Left ventricle myocardium inferior (tissue), 1 donor: Measurements from ENCODE around the gene SLC16A12. TPM values are rescaled to one million over a fixed set of nuclear protein-coding genes. Genes with fewer than 3 reads are reported as not detected.

ENCODE experiments used
- DNase-seq: peaks from one replicate; pipeline ENCODE4 v3.0.0-alpha.2; 2020
- H3K27ac ChIP-seq: fragments of 200-600 bp; replicated peaks from 2 replicates; pipeline ENCODE4 v1.8.0; 2021
- H3K27me3 ChIP-seq: fragments of 200-600 bp; 2 replicates; pipeline ENCODE4 v1.8.0; 2021; ENCODE audit warnings: low read depth
- H3K36me3 ChIP-seq: fragments of 200-600 bp; 2 replicates; pipeline ENCODE4 v1.8.0; 2021
- H3K4me1 ChIP-seq: fragments of 200-600 bp; 2 replicates; pipeline ENCODE4 v1.8.0; 2021
- H3K4me3 ChIP-seq: fragments of 200-600 bp; 2 replicates; pipeline ENCODE4 v1.8.0; 2021; ENCODE audit warnings: mild to moderate bottlenecking, moderate library complexity
- H3K9me3 ChIP-seq: fragments of 200-600 bp; replicated peaks from 2 replicates; pipeline ENCODE4 v1.8.0; 2021
- CTCF ChIP-seq: fragments of 200-600 bp; IDR thresholded peaks from 2 replicates; pipeline ENCODE4 v1.8.0; 2021; ENCODE audit warnings: antibody characterized with exemption, mild to moderate bottlenecking, borderline replicate concordance
- intact Hi-C: fragments of 100-400 bp; cut with micrococcal nuclease; formaldehyde crosslinking; loops from one replicate; pipeline ENCODE4 v1.11.0; 2022
- total RNA-seq: library from RNA; stranded (reverse); fragmentation: NEBNext Ultra II Directional; extraction: Animal tissue kit (Norgen Biotek cat#: 25700); gene quantifications from one replicate; pipeline ENCODE4 v1.2.1, GENCODE V29; 2021
- donor health status: DM: no; HTN: yes; CAD: no; lungs with severe emphysema.

Gene SLC16A12
- total RNA-seq, 1 donor from 2014 or later = 2.0 TPM

GRCh38 chr10:89389254-89389653 is 146.1 kb downstream of the SLC16A12 start:
- no peaks in the 10 kb centered on the region for H3K36me3 ChIP-seq
- no peak for DNase-seq
- intact Hi-C loops = no loop called here
- peak; percentile 55 for TF ChIP-seq CTCF
- no peak overlapping the region for H3K4me3 ChIP-seq
- H3K27me3 ChIP-seq = no peaks in the 10 kb centered on the region
- no peaks in the 10 kb centered on the region for H3K9me3 ChIP-seq
- peaks cover 38% of the 10 kb centered on the region for H3K4me1 ChIP-seq
- no peak overlapping the region for H3K27ac ChIP-seq

GRCh38 chr10:89388806-89389205 is 146.6 kb downstream of the SLC16A12 start:
- no peak for DNase-seq
- intact Hi-C loops = no loop called here
- no peak for TF ChIP-seq CTCF
- H3K27ac ChIP-seq = no peak overlapping the region
- H3K4me1 ChIP-seq = peaks cover 34% of the 10 kb centered on the region
- H3K9me3 ChIP-seq = no peaks in the 10 kb centered on the region
- H3K4me3 ChIP-seq = no peak overlapping the region
- H3K36me3 ChIP-seq = no peaks in the 10 kb centered on the region
- no peaks in the 10 kb centered on the region for H3K27me3 ChIP-seq

GRCh38 chr10:89384474-89385340 is 150.7 kb downstream of the SLC16A12 start:
- H3K4me3 ChIP-seq = no peak overlapping the region
- H3K27ac ChIP-seq = no peak overlapping the region
- H3K36me3 ChIP-seq = no peaks in the 10 kb centered on the region
- no peak for DNase-seq
- no peaks in the 10 kb centered on the region for H3K27me3 ChIP-seq
- no peak for TF ChIP-seq CTCF
- no peaks in the 10 kb centered on the region for H3K4me1 ChIP-seq
- intact Hi-C loops = no loop called here
- H3K9me3 ChIP-seq = no peaks in the 10 kb centered on the region

GRCh38 chr10:89382757-89383156 is 152.6 kb downstream of the SLC16A12 start:
- Histone ChIP-seq H3K4me3 (no peak overlapping the region), H3K4me1 (no peaks in the 10 kb centered on the region), H3K9me3 (no peaks in the 10 kb centered on the region), H3K27ac (no peak overlapping the region), H3K27me3 (no peaks in the 10 kb centered on the region), H3K36me3 (no peaks in the 10 kb centered on the region)
- TF ChIP-seq CTCF = no peak
- DNase-seq = no peak
- intact Hi-C loops = no loop called here

Other genes starting within 250 kb of the SLC16A12 start
- 4.5 TPM for gene IFIT2, start 233.5 kb downstream of the SLC16A12 start, total RNA-seq
- 6.9 TPM for gene IFIT3, start 207.6 kb downstream of the SLC16A12 start, total RNA-seq
- not detected for gene IFIT1B, start 157.5 kb downstream of the SLC16A12 start, total RNA-seq
- gene IFIT1, start 143.0 kb downstream of the SLC16A12 start, total RNA-seq = 31.0 TPM
- 7.4 TPM for gene IFIT5, start 121.0 kb downstream of the SLC16A12 start, total RNA-seq
- gene PANK1, start 109.6 kb upstream of the SLC16A12 start, total RNA-seq = 21.4 TPM
- 2.4 TPM for gene KIF20B, start 166.0 kb upstream of the SLC16A12 start, total RNA-seq